Lung (tissue), 16 donors: Measurements from ENCODE around the gene PIM3. TPM values are rescaled to one million over a fixed set of nuclear protein-coding genes. Genes with fewer than 3 reads are reported as not detected.

Experiments
- ATAC-seq: fragments of 200-7000 bp; cut with Tn5 transposase; one replicate; pipeline ENCODE4 v1.9.1; 2020; ENCODE audit warnings: moderate number of reproducible peaks; ENCODE audit not compliant: insufficient read depth, low FRiP score
- DNase-seq, 3 donors: peaks; one replicate each; pipeline ENCODE4 v3.0.0-alpha.2; 2013 to 2017
- H3K27ac ChIP-seq, 2 donors: one replicate each; pipeline ENCODE4 v1.5.1; 2013; ENCODE audit warnings: mild to moderate bottlenecking in 2 of 2, moderate library complexity in 2 of 2, control low read depth in 1 of 2, inconsistent platforms in 1 of 2, low read depth in 1 of 2, low read length in 1 of 2
- H3K27me3 ChIP-seq, 3 donors: one replicate each; pipeline ENCODE4 v1.5.1; 2013; ENCODE audit warnings: low read length in 2 of 3; ENCODE audit not compliant: control insufficient read depth in 3 of 3, insufficient read depth in 3 of 3
- H3K36me3 ChIP-seq, 4 donors: one replicate each; pipeline ENCODE4 v1.5.1; 2013; ENCODE audit warnings: low read length in 4 of 4, mild to moderate bottlenecking in 1 of 4, moderate library complexity in 1 of 4; ENCODE audit not compliant: control insufficient read depth in 4 of 4, insufficient read depth in 4 of 4
- H3K4me1 ChIP-seq, 5 donors: one replicate each; pipeline ENCODE4 v1.5.1; 2013; ENCODE audit warnings: low read length in 5 of 5, mild to moderate bottlenecking in 2 of 5, moderate library complexity in 1 of 5; ENCODE audit not compliant: control insufficient read depth in 5 of 5, insufficient read depth in 5 of 5
- H3K4me3 ChIP-seq: one replicate; pipeline ENCODE4 v1.5.1; 2013; ENCODE audit warnings: mild to moderate bottlenecking, control low read depth, moderate library complexity
- H3K9ac ChIP-seq, 2 donors: one replicate each; pipeline ENCODE4 v1.5.1; 2013; ENCODE audit warnings: low read length in 2 of 2, control low read depth in 1 of 2; ENCODE audit not compliant: insufficient read depth in 1 of 2
- H3K9me3 ChIP-seq, 4 donors: one replicate each; pipeline ENCODE4 v1.5.1; 2013; ENCODE audit warnings: low read length in 3 of 4, mild to moderate bottlenecking in 1 of 4, moderate library complexity in 1 of 4; ENCODE audit not compliant: control insufficient read depth in 4 of 4, insufficient read depth in 3 of 4
- WGBS, 2 donors: extraction: QIAGEN DNeasy Blood & Tissue Kit; methylation state at CpG; one replicate each; pipeline ENCODE4 v1.1.7; 2013; 5-methylcytosine and 5-hydroxymethylcytosine counted together
- long read RNA-seq, 5 donors: transcript quantifications; one replicate each; lab custom pipeline, GENCODE V29; 2026
- polyA plus RNA-seq, 2 donors: library from polyadenylated mRNA; stranded (reverse); fragments of 200-250 nt; gene quantifications; one replicate each; pipeline ENCODE4 v1.2.1, GENCODE V29; 2013
- total RNA-seq, 2 donors: library from RNA; depleted of rRNA in 1 of 2; stranded (reverse); fragments of >200 nt in 1 of 2; gene quantifications; one replicate each; pipeline ENCODE4 v1.2.1, GENCODE V29; 2014 to 2021
- TF ChIP-seq, protein P1 (sequence below): IDR thresholded peaks from 2 replicates; pipeline ENCODE4 v1.5.1; 2012; ENCODE audit warnings: mild to moderate bottlenecking; ENCODE audit errors: control extremely low read depth, extremely low read depth
- donor health status: control.
- donor health status: control.
- donor health status: Bipolar disorder and iron deficiency.
- donor health status: healthy.
- donor health status: DM: yes; HTN: yes; CAD: no.

PIM3 gene
- 100 to 1,000 TPM; 131 to 132 TPM for total RNA-seq
- polyA plus RNA-seq, result 100 to 1,000 TPM in 1 of 2 donors, 10 to 100 TPM in 1; 99.0 to 238 TPM
- long read RNA-seq, donor 1, transcript PIM3-201 (6 exons, 2,369 nt), result major isoform, 25 of 64 reads
- long read RNA-seq, donor 1, partial matches to known transcripts, result 39 of 64 reads
- long read RNA-seq, donor 1, other reads (novel, unspliced or antisense), result 0 of 64 reads
- long read RNA-seq, donor 2, transcript PIM3-201 (6 exons, 2,369 nt), result major isoform, 6 of 17 reads
- long read RNA-seq, donor 2, partial matches to known transcripts, result 11 of 17 reads
- long read RNA-seq, donor 2, other reads (novel, unspliced or antisense), result 0 of 17 reads
- long read RNA-seq, donor 3, transcript PIM3-201 (6 exons, 2,369 nt), result major isoform, 10 of 10 reads
- long read RNA-seq, donor 3, partial matches to known transcripts, result 0 of 10 reads
- long read RNA-seq, donor 3, other reads (novel, unspliced or antisense), result 0 of 10 reads
- long read RNA-seq, donor 4, transcript PIM3-201 (6 exons, 2,369 nt), result major isoform, 7 of 7 reads
- long read RNA-seq, donor 4, partial matches to known transcripts, result 0 of 7 reads
- long read RNA-seq, donor 4, other reads (novel, unspliced or antisense), result 0 of 7 reads
- long read RNA-seq, donor 5, transcript PIM3-201 (6 exons, 2,369 nt), result major isoform, 18 of 23 reads
- long read RNA-seq, donor 5, partial matches to known transcripts, result 5 of 23 reads
- long read RNA-seq, donor 5, other reads (novel, unspliced or antisense), result 0 of 23 reads

DNA sequence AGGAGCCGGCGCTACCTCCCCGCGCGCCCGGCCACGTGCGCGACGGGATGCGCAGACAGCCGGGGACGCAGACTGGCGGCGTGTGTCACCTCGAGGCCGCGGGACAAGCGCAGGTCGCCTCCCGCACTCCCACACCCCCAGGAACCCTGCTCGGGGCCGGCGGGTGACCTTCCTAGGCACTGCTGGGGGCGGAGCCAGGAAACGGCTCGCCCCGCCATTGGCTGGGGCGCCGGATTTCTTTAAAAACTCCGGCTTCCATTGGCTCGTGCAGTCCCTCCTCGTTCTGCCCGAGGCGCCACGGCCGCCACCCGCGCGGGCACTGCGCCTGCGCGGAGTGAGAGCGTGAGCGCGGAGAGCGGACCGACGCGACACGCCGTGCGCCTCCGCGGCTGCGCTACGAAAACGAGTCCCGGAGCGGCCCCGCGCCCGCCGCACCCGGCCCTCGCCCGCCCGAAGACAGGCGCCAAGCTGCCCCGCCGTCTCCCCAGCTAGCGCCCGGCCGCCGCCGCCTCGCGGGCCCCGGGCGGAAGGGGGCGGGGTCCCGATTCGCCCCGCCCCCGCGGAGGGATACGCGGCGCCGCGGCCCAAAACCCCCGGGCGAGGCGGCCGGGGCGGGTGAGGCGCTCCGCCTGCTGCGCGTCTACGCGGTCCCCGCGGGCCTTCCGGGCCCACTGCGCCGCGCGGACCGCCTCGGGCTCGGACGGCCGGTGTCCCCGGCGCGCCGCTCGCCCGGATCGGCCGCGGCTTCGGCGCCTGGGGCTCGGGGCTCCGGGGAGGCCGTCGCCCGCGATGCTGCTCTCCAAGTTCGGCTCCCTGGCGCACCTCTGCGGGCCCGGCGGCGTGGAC, at the start of gene PIM3:
Gene PIM3 (plus strand): TSS at position 614 of the 846 bp plus-strand sequence. CDS start 176 bp downstream, at position 790.
- Histone ChIP-seq H3K9me3 (peaks cover 0 to 3% (median 0%) of the 10 kb centered on the region in 4 donors), H3K4me1 (peaks cover 0 to 37% (median 13%) of the 10 kb centered on the region in 5 donors), H3K4me3 (peak within 1 kb of the TSS; percentile 99), H3K27ac (peak within 1 kb of the TSS; percentile 92 to 93), H3K36me3 (peaks cover 0 to 36% (median 8%) of the 10 kb centered on the region in 4 donors), H3K27me3 (no peaks in the 10 kb centered on the region), H3K9ac (peak within 1 kb of the TSS; percentile 37 to 38)
- peak; percentile 72 for ATAC-seq
- 0% methylated on average over 70 to 137 of the region's 137 CpGs for WGBS, 2 donors
- TF ChIP-seq, protein P1, sequence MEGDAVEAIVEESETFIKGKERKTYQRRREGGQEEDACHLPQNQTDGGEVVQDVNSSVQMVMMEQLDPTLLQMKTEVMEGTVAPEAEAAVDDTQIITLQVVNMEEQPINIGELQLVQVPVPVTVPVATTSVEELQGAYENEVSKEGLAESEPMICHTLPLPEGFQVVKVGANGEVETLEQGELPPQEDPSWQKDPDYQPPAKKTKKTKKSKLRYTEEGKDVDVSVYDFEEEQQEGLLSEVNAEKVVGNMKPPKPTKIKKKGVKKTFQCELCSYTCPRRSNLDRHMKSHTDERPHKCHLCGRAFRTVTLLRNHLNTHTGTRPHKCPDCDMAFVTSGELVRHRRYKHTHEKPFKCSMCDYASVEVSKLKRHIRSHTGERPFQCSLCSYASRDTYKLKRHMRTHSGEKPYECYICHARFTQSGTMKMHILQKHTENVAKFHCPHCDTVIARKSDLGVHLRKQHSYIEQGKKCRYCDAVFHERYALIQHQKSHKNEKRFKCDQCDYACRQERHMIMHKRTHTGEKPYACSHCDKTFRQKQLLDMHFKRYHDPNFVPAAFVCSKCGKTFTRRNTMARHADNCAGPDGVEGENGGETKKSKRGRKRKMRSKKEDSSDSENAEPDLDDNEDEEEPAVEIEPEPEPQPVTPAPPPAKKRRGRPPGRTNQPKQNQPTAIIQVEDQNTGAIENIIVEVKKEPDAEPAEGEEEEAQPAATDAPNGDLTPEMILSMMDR, result no peak
- peak; percentile 96 to 98 (median 96) for DNase-seq

DNA sequence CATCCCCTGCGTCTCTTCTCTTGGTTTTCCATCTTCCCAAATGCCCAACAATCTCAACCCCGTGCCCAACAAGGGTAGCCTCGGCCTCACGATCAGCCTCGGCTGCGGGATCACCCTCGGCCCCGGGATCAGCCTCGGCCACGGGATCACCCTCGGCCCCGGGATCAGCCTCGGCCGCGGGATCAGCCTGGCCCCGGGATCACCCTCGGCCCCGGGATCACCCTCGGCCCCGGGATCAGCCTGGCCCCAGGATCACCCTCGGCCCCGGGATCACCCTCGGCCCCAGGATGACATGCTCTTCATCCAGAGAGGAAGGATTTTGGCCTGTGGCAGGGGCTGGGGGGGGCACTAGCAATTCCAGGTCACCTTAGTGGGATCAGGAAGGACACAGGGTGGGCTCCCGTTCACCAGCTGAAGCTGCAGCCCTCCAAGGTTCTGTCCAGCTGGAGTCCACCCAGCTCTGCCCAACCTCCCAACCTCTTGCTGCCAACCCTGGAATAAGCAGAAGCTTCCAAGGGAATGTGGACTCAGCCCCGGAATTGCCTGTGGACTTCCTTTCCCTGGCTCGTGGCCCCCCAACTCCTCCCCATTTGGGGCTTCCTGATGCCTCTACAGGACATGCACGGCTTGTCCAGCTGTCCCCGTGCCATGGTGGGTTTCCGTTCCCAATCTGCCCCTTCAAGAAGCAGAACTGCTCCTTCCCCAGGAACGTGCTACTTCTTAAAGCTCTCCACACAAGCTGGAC, 48.5 kb upstream of the PIM3 start:
- Histone ChIP-seq H3K36me3 (peaks cover 0 to 41% (median 20%) of the 10 kb centered on the region in 4 donors), H3K27me3 (no peaks in the 10 kb centered on the region), H3K4me1 (peaks cover 0 to 5% (median 0%) of the 10 kb centered on the region in 5 donors), H3K9me3 (no peaks in the 10 kb centered on the region), H3K27ac (no peak overlapping the region), H3K4me3 (no peak overlapping the region), H3K9ac (no peak overlapping the region)
- TF ChIP-seq, protein P1, result no peak
- ATAC-seq (no peak), DNase-seq (no peak)
- WGBS, 2 donors, result 93 to 94% methylated on average over 30 of the region's 30 CpGs

DNA sequence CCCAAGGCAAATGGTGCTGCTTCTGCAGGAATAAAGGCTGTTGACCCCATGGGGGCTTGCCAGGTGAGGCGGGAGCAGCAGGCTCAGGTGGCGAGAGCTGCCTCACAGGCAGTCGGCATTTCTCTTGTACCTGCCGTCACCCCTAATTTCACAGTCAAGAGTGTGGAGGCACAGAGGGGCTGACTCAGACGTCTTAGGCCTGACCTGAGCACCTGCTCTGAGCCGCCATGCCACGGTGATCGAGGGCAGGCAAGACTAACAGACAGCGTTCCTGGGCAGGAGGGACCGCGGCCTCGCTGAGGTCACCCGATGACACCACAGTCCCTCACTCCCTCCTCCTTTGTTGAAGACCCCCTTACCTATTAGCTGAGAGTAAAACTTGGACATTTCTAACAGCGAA, 47.5 kb upstream of the PIM3 start:
- no peak overlapping the region for H3K4me3 ChIP-seq
- H3K36me3 ChIP-seq, result peaks cover 0 to 33% (median 14%) of the 10 kb centered on the region in 4 donors
- no peak overlapping the region for H3K9ac ChIP-seq
- H3K27me3 ChIP-seq, result no peaks in the 10 kb centered on the region
- ATAC-seq, result no peak
- no peak overlapping the region for H3K27ac ChIP-seq
- no peaks in the 10 kb centered on the region for H3K9me3 ChIP-seq
- TF ChIP-seq, protein P1, result no peak
- DNase-seq, result no peak
- H3K4me1 ChIP-seq, result peaks cover 0 to 6% (median 0%) of the 10 kb centered on the region in 5 donors
- WGBS, 2 donors, result 96 to 97% methylated on average over 14 of the region's 14 CpGs
